COLO829 (cell line): Measurements from ENCODE around the gene ISM2.
"Not testable (repeated sequence)": the region's sequence is repeated elsewhere in the genome, so short reads cannot be mapped to it uniquely, and the experiment has no call there.

Experiments
- DNase-seq: peaks from one replicate; pipeline ENCODE4 v3.0.0; 2012; ENCODE audit warnings: low spot score

The ISM2 gene

DNA sequence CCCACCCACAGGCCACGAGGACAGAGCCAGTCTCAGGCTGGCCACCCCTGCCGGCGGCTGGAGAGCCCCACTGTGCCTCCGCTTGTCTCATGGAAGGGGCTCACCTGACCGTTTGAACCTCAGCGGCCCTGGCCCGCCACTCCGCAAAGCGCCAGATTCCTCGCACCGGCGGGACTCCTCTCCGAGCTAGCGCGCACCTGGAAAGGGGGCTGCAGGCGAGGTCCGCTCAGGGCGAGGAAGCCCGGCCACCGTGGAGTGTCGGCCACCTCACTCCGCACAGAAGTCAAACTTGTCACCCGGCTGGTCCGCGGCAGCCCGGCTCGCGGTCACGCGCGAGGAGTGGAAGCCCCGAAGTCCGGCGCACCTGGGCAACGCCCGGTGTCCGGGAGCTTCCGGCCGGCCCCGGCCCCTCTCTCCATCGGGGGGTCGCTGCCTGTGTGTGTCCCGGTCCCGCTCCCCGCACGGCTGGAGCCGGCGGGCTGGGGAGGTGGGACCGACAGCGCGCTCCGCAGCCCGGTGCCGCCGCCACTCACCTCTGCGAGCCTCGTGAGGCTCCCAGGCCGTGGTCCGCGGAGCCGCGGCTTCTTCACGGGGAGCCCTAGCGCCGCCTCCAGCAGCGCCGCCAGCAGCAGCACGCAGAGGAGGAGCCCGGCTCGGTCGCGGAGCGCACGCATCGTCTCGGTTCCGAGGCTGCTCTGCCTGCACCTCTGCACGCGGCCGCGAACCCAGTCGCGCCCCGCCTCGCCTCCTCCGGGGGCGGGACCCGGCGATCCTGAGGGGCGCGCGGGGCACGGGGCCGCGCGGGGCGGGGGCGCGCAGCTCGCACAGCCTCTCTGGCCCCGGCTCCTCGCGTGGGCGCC, at the start of gene ISM2:
Gene ISM2, minus strand, starts transcription at position 697 of the 860 bp plus-strand sequence. Its CDS starts 23 bp downstream, at position 674.
- peak; percentile 17 for DNase-seq

DNA sequence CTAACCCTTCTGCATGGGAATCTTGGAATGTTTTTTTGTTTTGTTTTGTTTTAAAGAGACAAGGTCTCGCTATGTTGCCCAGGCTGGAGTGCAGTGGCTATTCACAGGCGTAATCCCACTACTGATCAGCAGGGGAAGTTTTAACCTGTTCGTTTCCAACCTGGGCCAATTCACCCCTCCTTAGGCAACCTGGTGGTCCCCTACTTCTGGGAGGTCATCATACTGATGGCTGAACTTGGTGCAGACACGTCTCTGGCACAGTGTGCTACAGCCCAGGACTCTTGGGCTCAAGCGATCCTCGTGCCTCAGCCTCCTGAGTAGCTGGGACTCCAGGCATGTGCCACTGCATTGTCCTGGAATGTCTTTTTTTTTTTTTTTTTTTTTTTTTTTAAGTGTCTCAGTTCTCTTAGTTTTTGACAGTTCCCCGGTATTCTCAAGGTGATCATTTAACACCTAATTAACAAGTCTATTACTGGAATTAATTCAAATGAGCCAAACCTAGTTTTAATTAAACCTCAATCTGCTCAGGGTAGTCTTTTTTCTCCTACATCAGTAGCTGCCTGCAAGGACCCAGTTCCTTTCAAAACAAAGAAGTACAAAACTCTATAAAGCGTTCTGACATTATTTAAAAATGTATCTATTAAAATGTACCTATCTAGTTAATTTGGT, 49.0 kb upstream of the ISM2 start:
- no peak for DNase-seq

DNA sequence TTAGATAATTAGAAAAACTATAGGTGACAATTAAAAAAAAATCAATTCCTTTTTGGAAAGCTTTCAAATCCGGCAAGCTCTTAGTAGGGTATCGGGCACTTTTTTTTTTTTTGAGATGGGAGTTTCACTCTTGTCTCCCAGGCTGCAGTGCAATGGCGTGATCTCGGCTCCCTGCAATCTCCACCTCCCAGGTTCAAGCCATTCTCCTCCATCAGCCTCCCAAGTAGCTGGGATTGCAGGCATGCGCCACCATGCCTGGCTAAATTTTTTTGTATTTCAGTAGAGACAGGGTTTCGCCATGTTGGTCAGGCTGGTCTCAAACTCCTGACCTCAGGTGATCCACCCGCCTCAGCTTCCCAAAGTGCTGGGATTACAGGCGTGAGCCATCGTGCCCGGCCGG, 46.6 kb upstream of the ISM2 start:
- DNase-seq = not testable (repeated sequence)

DNA sequence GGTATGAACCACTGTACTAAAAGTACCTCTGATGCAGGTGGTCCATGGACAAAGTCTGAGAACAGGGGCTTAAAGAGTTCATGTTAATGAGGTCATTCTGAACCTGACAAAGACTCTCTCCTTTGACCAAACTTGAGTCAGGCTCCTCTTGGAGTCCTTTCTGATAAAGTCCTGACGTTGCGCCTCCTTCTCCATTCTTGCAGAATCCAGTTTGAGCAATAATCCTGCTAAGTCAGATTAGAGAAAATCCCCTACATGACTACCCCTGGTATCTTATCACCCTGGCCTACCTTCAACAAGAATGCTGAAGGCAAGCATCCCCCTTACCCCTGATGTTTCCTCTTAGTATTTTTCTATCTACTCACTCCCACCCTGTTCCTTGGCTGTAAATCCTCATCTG, 46.0 kb upstream of the ISM2 start:
- DNase-seq = no peak

GRCh38 chr14:77543637-77544334, 45.2 kb upstream of the ISM2 start:
- DNase-seq = no peak

- DNase-seq = peak; percentile 29
Measured at GRCh38 chr14:77543240-77543551, 44.6 kb upstream of the ISM2 start.

DNA sequence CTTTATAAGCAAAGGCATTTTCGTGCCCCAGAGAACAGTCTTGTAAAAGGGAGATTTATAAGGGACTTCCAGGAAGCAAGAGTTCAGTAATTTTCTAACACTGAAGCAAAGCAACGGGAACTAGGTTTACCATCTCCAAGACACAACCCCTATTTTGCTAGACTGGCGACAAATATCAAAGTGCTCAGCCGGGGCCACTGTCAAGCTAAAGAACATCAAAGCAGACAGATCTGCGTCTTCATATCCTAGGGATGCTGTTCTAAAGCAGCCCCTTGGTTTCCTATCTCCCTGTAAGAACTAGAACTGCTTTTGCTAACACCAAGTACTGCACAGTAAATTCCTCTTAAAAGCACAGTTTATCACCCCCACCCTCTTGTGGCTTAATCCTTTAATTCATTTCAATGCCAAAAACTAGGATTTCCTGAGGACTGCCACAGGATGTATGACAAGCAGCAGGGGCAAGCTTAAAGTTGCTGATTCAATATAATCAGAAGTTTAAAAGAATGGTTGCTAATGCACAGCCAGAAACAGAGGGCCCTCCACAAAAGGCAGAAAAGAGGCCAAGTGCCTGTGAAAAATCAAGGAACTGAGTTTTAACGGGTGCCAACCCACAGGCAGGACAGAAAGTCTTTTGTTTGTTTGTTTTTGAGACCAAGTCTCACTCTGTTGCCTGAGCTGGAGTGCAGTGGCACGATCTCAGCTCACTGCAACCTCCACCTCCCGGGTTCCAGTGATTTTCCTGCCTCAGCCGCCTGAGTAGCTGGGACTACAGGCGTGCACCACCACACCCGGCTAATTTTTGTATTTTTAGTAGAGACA, 44.0 kb upstream of the ISM2 start:
- peak; percentile 36 for DNase-seq

DNA sequence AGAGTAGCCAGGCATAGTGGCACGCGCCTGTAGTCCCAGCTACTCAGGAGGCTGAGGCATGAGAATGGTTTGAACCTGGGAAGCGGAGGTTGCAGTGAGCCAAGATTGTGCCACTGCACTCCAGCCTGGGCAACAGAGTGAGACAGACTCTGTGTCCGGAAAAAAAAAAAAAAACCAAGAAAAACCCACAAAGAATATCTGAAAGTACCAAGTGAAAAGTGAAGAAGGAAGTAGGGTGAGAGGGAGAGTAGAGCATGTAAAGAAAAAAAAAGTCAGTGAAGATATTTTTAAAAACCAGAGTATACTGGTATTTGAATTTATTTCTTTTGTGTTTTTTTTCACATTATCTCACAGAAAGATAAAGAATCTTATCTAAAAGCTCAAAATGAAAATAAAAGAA, 43.3 kb upstream of the ISM2 start:
- no peak for DNase-seq

GRCh38 chr14:77536951-77537350, 38.3 kb upstream of the ISM2 start:
- DNase-seq = not testable (repeated sequence)

GRCh38 chr14:77531071-77531470, 32.5 kb upstream of the ISM2 start:
- no peak for DNase-seq

GRCh38 chr14:77529963-77530362, 31.3 kb upstream of the ISM2 start:
- no peak for DNase-seq

- no peak for DNase-seq
Measured at GRCh38 chr14:77529213-77529612, 30.6 kb upstream of the ISM2 start.

DNA sequence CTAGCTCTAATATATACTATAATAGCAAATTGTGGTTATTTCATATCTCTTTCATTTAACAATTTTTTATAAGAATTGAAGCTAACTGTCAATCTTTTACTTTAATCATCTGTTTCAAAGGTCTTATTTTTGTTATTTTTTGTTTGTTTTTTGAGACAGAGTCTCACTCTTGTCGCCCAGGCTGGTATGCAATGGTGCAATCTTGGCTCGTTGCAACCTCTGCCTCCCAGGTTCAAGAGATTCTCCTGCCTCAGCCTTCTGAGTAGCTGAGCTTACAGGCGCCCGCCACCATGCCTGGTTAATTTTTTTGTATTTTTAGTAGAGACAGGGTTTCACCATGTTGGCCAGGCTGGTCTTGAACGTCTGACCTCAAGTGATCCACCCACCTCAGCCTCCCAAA, 30.1 kb upstream of the ISM2 start:
- not testable (repeated sequence) for DNase-seq

DNA sequence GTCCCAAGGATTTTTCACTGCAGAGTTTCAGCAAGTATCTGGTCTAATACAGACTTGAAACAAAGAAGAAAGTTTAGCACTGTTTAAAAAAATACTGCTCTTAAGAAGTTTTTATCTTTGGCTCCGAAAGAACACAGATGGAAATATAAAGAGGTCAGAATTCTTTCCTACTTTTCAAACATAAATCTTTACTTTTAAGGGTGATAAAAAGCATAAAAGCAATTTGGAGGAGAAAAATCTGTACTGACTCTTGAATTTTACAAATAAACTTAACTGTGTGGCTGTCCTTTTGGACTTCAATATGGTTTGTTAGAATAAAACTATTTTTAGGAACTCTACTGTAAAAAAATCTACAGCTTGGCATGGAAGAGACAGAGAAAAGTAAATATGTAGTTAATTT, 27.6 kb upstream of the ISM2 start:
- no peak for DNase-seq

DNA sequence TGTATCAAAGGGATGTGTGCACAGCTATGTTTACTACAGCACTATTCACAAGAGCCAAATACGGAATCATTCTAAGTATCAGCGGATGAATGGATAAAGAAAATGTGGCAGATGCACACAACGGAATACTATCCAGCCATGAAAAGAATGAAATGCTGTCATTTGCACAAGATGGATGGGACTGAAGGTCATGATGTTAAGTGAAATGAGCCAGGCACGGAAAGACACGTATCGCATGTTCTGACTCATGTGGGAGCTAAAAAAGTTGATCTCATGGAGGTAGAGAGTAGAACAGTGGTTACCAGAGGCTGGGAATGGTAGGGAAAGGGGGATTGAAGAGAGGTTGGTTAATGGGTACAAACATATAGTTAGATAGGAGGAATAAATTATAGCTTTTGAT, 25.9 kb upstream of the ISM2 start:
- DNase-seq = no peak

GRCh38 chr14:77523109-77523508, 24.5 kb upstream of the ISM2 start:
- no peak for DNase-seq

GRCh38 chr14:77520555-77520954, 21.9 kb upstream of the ISM2 start:
- no peak for DNase-seq

DNA sequence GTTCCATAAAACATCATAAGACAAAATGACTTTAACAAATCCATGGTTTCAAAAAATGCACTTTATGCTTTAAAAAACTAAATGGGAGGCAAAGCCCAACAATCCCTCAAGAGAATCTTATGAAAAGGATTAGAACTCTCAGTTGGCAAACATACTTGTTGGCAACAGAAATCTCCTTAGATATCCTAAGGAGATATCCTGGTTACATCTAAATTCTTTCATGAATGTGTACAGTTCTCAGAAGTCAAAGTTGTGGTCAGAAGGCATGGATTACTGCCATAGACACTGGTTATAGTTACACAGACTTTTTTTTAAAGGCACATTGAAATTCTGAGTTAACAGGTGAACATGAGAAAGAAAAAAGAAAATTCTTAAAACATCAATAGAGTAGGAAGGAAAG, 17.5 kb upstream of the ISM2 start:
- no peak for DNase-seq

DNA sequence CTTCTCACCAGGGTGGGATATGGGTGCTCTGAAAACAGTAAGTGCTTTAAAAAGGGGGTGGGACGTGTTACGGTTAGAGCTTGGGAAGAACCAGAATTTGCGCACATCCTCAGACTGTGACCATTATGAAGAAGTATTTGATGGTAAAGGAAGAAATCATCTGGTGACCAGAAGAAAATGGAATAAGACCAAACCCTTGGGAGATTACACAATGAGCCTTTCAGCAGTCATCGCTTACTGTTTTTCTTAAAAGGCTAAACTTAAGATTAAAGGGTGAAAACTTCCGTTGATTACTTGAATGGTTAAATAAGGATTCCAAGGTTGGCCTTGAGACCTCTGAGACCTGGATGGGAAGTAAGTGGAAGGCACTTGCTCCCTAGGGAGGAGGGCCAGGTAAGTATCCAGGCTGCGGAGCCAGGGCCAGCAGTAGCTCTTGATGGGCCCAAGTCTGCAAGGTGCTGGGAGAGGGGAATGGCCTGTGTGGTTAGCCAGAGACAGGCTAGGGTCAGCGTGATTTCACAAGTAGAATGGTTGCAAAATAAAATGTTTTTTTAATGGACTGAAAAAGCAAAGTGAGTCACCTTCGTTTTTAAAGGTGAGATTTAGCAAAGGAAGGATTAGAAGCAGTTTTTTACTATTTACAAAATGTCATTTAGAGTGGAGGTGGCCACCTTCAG, 13.0 kb upstream of the ISM2 start:
- no peak for DNase-seq

DNA sequence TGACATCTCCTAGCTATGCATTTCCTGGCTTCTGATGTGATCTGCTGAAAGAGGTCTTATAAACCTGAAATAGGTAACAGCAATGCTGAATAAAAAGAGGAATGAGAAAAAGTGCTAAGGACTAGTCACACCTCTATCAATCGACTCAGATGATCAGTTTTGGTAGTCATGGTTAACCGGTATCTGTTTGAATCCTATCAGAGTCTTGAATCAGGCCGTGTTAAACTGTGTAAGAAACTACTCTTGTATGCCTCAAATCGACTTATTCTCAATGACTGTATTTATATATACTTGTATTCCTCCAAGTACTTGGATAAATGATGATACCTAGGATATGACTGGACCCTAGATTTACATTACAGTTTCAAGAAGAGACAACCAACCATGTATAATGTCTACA, 10.8 kb upstream of the ISM2 start:
- DNase-seq = no peak

GRCh38 chr14:77508876-77509275, 10.3 kb upstream of the ISM2 start:
- no peak for DNase-seq

- DNase-seq = no peak
Measured at GRCh38 chr14:77508249-77508648, 9.6 kb upstream of the ISM2 start.
